Germinal center (tissue), 1 donor: ENCODE results near the gene PGP.
"Not testable (repeated sequence)": the region's sequence is repeated elsewhere in the genome, so short reads cannot be mapped to it uniquely, and the experiment has no call there.

Source experiments
- DNase-seq: peaks from one replicate; pipeline ENCODE4 v3.0.0; 2012; ENCODE audit warnings: mixed read lengths, low spot score

Gene PGP, protein sequence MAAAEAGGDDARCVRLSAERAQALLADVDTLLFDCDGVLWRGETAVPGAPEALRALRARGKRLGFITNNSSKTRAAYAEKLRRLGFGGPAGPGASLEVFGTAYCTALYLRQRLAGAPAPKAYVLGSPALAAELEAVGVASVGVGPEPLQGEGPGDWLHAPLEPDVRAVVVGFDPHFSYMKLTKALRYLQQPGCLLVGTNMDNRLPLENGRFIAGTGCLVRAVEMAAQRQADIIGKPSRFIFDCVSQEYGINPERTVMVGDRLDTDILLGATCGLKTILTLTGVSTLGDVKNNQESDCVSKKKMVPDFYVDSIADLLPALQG

DNA sequence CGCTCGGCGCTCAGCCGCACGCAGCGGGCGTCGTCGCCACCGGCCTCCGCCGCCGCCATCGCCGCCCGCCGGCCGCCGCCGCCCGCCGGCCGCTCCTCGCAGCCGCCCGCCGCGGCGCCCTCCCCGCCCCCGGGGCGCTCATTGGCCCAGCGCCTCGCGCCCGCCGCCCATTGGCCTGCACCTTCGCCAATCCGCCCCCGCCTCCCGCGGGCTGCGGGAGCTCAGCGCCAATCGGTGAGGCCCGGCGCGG is at the start of gene PGP:
TSS of gene PGP (minus strand) at position 122 of the 250 bp plus-strand sequence. CDS start at position 59, 63 bp downstream.
- no peak for DNase-seq

DNA sequence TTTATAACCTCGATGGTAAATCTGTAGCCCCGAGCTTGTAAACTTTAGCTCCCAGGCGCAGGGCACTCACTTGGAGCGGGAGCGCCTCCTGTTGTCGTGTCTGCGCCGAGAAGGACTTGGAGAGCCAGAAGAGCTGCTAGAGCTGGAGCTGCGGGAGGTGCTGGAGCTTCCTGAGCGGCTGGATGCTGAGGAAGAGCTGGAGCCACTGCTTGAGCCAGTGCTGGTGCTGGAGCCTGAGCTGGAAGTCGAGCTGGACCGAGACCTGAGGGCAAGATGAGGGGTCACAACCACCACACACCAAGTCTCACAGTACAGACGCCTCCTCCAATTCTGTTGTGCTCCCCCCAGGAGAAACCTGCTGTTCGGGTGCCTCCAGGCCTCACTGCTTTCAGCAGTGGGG is 48.4 kb upstream of the PGP start:
- DNase-seq = not testable (repeated sequence)

DNA sequence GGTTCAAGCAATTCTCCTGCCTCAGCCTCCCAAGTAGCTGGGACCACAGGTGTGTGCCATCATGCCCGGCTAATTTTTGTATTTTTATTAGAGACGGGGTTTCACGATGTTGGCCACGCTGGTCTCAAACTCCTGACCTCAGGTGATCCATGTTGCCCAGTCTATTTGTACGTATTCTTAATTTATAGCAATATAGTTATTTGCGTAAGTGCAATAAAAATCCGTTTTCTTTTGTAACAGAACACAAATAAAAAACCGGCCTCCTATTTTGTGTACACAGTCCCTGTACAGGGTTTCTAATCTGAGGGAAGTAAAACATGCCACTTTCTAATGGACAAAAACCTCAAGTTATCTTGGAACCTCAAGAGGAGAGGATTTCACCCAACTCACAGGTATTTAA is 45.6 kb upstream of the PGP start:
- no peak for DNase-seq

DNA sequence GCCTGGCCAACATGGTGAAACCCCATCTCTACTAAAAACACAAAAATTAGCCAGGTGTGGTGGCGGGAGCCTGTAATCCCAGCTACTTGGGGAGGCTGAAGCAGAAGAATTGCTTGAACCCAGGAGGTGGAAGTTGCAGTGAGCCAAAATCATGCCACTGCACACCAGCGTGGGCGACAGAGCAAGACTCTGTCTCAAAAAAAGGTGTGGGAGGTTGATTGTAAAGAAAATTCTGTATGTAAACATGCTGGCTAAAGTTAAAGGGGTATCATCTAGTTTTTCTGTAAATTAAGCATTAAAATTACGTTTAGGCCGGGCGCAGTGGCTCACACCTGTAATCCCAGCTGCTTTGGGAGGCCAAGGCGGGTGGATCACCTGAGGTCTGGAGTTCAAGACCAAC is 43.9 kb upstream of the PGP start:
- not testable (repeated sequence) for DNase-seq

DNA sequence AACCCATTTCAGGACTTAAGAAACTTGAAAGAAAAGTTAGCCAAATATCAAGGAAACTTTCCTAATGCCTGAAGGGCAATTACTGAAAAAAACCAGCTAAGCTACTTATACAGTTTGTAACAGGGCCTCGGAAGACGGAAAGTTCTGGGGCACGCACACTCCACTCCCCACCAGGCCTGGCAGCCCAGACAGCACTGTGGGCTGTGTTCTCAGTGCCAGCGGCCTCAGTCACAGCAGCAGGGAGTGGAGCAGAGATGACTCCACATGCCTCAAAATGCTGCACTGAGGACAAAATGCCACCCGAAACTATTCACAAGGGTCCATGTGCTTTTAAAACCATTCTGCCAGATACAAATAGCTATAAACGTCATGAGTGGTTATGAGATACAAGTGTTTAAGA is 43.1 kb upstream of the PGP start:
- DNase-seq = no peak

DNA sequence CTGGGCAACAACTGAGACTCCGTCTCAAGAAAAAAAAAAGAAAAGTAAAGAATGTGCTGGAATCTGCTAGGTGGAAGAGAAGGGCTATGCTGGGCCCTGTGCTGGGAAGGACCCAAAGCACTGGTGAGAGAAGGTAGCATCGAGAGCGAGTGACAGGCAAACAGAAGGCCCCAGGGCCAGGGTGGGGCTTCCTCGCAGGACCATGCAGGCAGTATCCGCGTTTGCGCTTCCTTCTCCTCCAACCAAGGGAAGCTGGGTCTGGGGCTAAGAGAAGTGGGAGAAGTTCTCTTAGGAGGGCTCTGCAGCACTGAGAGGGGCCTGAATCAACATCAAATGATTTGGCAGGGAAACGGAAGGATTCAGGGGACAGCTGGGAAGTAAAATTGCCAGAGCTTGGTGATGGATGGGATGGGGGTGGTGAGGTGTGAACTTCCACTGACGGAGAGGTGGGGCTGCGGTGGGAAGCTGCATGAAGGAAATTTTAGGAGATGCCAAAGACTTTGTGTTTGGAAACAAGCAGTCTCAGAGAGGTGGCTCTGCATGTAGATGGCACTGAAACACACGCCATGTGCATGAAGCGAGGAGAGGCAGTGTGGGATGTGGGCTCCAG is 42.0 kb upstream of the PGP start:
- no peak for DNase-seq

DNA sequence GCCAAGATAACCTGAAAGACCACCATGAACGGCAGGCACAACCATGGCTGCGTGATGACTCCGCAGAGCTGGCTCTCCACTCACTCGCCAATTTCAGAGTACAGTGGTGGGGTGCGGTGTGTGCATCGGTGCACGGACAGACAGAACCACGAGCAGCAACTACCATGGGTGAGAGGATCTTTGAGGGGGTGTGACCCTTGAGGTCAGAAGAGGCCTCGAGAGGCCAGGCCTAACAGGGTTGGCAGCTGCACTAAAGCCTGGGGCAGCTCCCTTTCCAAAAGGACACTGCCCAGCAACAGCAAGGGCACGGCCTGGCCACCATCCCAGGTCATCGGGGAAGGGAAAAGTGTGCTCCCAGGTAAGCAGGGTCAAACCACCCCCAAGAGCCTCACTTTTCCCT is 38.7 kb upstream of the PGP start:
- no peak for DNase-seq

DNA sequence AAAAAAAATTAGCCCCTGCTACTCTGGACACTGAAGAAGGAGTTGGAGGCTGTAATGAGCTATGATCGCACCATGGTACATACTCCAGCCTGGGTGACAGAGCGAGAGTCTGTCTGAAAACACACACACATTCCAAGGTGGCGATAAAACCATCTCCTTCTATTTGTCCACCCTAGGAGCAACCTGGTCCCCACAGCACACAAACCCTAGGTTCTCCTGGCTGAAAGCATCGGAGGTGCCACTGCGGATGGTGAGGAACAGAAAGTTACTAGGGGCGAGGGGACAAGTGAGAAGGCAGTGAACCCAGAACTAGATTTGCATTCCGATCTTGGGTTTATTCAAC is 38.1 kb upstream of the PGP start:
- peak; percentile 70 for DNase-seq

DNA sequence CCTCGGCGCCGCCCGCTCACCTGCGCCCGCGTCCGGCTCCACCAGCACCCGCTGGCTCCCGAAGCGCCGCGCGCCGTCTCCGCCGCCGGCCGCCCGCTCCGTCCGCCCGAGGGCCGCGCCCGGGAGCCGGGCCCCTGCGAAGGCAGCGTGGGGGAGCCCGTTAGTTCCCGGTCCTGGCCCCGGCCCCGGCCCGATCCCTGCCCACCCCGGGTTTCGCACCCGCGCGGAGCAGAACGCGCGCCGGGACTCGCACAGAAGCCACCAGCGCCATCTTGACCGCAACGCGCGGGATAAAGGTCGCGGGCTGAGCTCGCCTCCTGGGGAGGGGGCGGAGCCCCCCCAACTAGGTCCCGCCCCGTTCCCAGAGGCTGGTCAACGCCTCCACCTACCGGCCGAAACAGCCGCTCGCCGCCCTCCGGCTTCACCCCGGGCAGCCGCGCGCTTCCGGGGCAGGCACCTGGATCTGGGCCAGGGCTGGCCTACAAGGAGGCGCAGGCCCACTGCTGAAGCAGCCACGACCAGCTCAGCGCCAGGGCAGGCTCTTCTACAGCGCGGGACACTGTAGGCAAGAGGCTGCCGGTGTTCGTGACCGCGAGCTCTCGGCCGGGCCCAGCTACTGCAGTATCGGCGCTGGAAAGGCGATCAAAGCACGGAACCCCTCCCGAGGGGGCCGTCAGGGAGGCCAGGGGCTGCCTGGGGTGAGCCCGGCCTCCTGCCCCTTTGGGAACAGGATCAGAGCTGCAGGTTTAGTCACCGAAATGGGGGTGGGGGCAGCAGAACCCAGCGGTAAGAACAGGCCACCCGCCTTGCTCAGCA is 36.9 kb upstream of the PGP start, which contains the start of gene ECI1:
TSS of gene ECI1 (minus strand) at position 292 of the 816 bp plus-strand sequence. CDS start at position 271, 21 bp downstream.
- DNase-seq = peak; percentile 95

DNA sequence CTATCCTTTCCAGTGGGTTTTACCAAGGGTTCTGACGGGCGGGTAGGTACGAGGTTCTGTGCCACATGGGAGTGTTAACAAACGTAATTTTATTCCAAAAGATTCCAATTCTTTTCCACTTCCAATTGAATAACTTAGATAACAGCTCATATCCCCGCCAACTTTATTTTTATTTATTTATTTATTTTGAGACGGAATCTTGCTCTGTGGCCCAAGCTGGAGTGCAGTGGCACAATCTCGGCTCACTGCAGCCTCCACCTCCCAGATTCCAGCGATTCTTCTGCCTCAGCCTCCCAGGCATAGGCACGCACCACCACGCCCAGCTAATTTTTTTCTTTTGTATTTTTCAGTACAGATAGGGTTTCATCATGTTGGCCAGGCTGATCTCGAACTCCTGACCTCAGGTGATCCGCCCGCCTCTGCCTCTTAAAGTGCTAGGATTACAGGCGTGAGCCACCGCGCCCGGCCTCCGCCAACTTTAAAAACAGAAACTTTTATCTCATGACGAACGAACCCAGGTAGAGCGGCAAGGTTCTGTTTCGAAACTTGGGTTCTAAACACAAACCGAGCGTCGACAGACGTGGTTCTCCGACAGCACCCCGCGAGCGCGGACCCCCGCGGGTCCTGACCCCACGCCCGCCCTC is 36.1 kb upstream of the PGP start:
- no peak for DNase-seq

DNA sequence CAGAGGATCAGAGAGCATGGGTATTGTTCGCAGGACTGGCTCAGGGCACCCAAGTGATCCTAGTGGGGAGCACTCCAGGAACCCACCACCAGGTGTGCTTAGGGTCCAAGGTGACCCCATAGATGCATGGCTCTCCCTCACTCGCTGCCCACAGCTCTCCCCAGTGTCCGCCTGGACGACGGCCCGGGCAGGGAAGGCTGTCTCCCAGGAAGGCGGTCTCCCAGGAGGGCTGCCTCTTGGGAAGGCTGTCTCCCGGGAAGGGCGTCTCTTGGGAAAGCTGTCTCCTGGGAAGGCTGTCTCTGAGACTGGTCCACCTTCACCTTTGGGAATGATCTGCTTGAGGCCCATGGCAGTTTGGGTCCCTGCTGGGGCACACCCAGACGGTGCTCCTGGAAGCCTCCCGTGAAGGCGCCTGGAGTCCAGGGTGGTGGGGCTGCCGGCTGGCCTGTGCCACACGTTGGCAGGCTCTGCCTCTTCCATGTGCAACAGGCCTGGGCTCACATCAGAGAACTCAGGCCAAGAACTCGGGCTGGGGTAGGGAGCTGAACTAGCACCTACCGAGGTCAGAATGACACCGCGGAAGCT is 31.8 kb upstream of the PGP start:
- DNase-seq = no peak

DNA sequence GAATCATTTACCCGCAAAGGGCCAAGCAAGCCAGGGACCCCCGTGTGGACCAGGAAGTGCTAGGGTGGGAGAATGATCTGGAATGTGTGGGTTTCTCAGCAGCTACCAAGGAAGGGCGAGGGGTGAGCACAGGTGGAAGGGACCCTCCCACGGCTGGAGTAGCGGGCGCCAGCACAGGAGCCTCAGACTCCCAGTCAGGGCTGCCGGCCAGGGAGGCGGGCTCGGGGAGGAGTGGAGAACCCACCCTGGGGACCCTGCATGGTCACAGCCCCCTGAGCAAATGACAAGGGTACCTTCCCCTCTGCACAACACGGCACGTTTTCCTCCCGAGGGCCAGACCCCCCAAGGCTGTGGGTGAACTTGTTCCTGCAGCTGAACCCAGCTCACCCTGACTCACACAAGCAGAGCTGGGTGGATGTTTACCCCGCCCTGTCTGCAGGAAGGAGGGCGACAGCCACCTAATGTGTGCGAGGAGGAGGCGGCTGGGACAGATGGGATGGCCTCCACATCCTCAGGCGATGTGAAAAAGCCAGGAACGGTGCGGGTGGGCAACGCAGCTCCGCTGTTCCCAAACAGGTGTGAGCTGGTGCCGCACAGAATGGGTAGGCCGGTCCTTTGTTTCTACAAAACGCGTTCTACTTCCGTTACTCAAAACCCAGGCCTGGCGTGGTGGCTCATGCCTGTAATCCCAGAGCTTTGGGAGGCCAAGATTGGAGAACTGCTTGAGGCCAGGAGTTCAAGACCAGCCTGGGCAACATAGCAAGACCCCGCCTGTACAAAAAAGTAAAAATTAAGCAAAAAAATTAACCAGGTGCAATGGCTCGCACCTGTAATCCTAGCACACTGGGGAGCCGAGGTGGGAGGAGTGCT is 30.5 kb upstream of the PGP start:
- no peak for DNase-seq

DNA sequence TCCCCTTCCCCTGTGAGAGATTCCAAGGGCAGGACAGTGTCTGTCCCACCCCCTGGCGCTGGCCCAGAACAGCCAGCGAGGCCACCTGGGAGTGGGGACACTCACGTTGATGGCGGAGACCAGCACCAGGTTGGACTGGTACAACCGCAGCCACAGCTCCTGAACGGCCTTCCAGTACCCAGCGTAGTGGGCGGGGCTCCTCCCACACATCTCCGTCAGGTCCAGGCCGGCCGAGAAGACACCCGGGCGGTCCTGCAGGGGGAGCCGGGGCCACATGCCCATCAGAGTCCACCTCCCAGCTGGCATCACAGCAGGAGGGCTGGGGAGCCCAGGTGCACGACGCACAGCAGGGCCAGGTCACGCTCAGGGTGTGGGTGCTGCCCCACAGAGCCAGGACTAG is 29.7 kb upstream of the PGP start:
- DNase-seq = no peak

DNA sequence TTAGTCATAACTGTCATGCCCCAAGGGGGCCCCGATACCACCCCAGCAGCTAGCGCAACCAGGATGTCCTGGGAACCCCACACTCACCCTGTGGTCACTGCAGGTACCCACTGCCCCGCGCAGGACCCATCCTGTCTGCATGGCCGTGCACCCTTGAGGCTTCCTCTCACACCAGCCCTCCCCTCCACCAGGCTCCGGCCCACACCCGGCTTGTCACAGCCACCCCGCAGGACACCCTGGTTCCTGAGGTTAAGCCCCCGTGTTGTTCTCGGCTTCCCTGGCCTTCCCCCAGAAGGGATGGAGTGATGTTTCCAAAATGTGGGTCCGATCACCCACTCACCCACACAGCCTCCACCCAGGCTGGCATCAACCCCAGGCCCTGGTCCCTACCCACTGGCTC is 29.1 kb upstream of the PGP start:
- no peak for DNase-seq

DNA sequence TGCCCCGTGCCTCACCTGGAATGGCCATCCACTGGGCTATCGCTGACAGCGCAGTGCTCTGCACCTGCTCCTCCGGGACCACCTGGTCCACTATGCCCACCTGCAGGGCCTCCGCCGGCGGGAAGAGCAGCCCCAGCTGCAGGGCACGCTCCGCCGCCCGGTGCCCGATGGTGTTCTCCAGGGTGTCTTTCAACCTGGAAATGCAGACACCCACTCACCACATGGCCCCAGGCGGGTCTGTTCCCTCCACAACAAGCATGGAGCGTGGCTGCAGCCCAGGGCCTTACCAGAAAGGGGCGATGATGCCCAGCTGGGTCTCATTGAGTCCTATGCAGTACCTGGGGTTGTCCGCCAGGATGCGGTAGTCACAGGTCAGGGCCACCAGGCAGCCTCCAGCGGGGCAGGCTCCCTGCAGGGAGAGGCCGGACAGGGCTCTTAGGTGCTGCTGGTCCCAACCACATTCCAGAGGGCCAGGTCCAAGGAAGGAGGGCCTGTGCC is 28.4 kb upstream of the PGP start:
- DNase-seq = no peak

DNA sequence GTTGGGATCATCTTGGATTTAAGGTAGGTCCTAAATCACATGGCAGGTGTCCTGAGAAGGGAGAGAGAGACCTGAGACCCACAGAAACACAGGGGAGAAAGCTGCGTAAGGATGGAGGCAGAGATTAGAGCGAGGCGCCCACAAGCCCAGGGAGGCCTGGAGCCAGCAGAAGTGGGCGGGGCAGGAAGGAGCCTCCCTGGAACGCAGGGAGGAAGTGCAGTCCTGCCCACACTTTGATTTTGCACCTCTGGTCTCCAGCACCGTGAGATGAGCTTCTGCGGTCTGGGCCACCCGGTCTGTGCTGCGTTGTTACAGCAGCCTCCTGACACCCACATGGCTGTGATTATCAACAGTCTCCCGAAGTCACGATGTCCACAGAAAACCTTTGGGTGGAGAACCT is 28.0 kb upstream of the PGP start:
- DNase-seq = no peak

DNA sequence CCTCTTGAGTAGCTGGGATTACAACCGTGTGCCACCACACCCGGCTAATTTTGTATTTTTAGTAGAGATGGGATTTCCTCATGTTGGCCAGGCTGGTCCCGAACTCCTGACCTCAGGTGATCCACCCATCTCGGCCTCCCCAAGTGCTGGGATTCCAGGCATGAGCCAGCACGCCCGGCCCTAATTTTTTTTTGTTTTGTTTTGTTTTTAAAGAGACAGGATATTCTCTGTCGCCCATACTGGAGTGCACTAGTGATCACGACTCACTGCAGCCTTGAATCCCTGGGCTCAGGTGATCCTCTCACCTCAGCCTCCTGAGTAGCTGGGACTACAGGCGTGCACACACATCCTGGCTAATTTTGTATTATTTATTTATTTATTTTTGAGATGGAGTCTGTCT is 25.7 kb upstream of the PGP start:
- DNase-seq = not testable (repeated sequence)

DNA sequence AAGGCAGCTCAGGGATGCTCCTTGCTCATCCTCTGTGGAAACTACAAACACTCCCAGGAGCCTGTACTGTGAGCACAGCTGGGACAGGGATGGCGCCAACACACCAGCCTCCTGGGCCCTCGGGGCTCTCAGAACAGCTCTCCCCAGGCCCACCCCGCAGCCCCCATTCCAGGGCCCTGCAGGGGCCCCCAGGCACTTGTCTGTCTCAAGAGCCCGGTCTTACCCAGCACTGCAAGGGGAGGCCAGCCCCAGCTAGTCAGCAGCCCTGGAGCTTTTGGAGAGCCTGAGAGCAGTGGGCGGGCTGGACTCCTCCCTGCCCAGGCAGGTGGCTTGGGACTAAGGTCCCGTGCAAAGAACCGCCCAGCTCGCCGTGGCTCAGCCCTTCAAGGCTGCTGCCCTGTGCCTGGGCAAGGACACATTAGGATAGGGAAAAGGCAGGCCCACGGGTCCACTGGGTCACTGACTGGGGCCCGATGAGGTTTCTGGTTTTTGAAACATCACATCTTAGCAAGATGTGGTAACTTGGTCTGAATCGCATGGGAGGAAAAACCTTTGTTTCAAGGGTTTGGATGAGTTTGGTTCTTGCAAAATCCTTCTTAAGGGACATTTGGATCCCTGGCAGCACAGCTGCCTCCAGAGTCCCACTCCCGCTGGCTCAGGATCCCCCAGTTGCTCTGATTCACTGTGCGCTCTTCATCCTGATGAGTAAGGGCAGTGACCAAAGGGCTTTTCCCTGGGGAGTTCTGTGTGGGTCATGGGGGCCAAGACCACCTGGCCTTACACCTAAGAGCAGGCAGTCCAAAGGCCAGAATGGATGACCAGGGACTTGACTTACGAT is 24.4 kb upstream of the PGP start:
- no peak for DNase-seq

DNA sequence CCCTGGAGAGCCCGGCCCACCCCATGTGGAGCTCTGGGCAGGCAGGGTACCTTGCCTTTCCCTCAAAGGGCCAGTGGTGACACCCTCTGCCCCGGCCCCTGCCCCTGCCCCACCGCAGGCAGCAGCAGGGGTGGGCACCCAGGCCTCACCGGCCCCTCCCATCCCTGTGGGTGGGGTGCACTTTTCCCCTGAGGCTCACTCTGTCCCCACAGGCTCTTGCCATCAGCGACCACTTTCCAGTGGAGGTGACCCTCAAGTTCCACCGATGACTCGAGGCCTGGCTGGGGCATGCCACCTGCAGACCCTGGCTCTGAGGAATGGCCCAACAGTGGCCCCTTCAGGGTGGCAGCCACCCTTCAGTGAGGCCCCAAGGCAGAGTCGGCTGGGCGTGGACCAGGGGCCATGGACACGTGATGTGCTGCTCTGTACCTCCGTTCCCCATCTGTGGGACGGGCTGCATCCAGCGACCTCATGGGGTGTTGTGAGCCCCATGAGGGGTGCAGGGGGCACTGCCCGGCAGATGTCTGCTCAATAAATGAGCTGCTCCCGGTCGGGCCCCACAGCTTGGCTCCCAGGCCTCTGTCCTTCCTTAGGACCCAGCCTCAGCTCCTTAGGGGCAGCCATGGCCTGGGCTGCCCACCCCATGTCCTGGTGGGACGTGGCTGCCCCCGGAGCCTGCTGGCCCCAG is 23.7 kb upstream of the PGP start:
- DNase-seq = no peak
